Neural progenitor cell (in vitro differentiated cells): ENCODE results near the gene STPG4. TPM values are rescaled to one million over a fixed set of nuclear protein-coding genes. Genes with fewer than 3 reads are reported as not detected.

Experiments used
- DNase-seq: peaks from one replicate; pipeline ENCODE4 v3.0.0-alpha.2; 2016; ENCODE audit warnings: low spot score
- H2AFZ ChIP-seq: fragments of 200-600 bp; sonication (generic); replicated peaks from 2 replicates; pipeline ENCODE4 v1.6.1; 2016; ENCODE audit warnings: antibody characterized with exemption
- H3F3A ChIP-seq: fragments of 200-600 bp; sonication (generic); 2 replicates; pipeline ENCODE4 v1.6.1; 2016; ENCODE audit warnings: antibody characterized with exemption, low read depth
- H3K27ac ChIP-seq: fragments of 200-600 bp; sonication (generic); 2 replicates; pipeline ENCODE4 v1.5.1; 2016; ENCODE audit warnings: mild to moderate bottlenecking
- H3K27me3 ChIP-seq: fragments of 200-600 bp; sonication (generic); 2 replicates; pipeline ENCODE4 v1.6.1; 2016; ENCODE audit warnings: mild to moderate bottlenecking, moderate library complexity
- H3K36me3 ChIP-seq: fragments of 200-600 bp; sonication (generic); 2 replicates; pipeline ENCODE4 v1.5.1; 2016
- H3K4me1 ChIP-seq: fragments of 200-600 bp; sonication (generic); 2 replicates; pipeline ENCODE4 v1.6.1; 2016; ENCODE audit warnings: mixed run types
- H3K4me2 ChIP-seq: fragments of 200-600 bp; sonication (generic); 2 replicates; pipeline ENCODE4 v1.6.1; 2016
- H3K4me3 ChIP-seq: fragments of 200-600 bp; sonication (generic); 2 replicates; pipeline ENCODE4 v1.5.1; 2016
- H3K79me2 ChIP-seq: fragments of 200-600 bp; sonication (generic); 2 replicates; pipeline ENCODE4 v1.6.1; 2016; ENCODE audit warnings: low read depth
- H3K9ac ChIP-seq: fragments of 200-600 bp; sonication (generic); 2 replicates; pipeline ENCODE4 v1.6.1; 2016
- H3K9me3 ChIP-seq: fragments of 200-600 bp; sonication (generic); 2 replicates; pipeline ENCODE4 v1.5.1; 2016; ENCODE audit warnings: low read depth
- H4K20me1 ChIP-seq: fragments of 200-600 bp; sonication (generic); 2 replicates; pipeline ENCODE4 v1.6.1; 2016; ENCODE audit warnings: low read depth
- H3K27ac Mint-ChIP-seq: 3 replicates; pipeline ENCODE4 v1.8.0; 2021; ENCODE audit warnings: mixed read lengths
- H3K27me3 Mint-ChIP-seq: 2 replicates; pipeline ENCODE4 v1.8.0; 2022; ENCODE audit warnings: low read depth, mild to moderate bottlenecking, inconsistent platforms, moderate library complexity, mixed read lengths; ENCODE audit not compliant: insufficient read depth
- H3K36me3 Mint-ChIP-seq: 3 replicates; pipeline ENCODE4 v1.8.0; 2021; ENCODE audit warnings: mixed read lengths
- H3K4me1 Mint-ChIP-seq: 3 replicates; pipeline ENCODE4 v1.8.0; 2021; ENCODE audit warnings: mixed read lengths
- H3K4me3 Mint-ChIP-seq: 3 replicates; pipeline ENCODE4 v1.8.0; 2021; ENCODE audit warnings: mild to moderate bottlenecking, moderate library complexity, mixed read lengths
- H3K9me3 Mint-ChIP-seq: 3 replicates; pipeline ENCODE4 v1.8.0; 2020; ENCODE audit warnings: mixed read lengths
- EZH2 ChIP-seq: fragments of 200-600 bp; sonication (generic); IDR thresholded peaks from 2 replicates; pipeline ENCODE4 v1.6.1; 2017; ENCODE audit warnings: antibody characterized with exemption, mild to moderate bottlenecking, moderate library complexity
- EZH2phosphoT487 ChIP-seq: fragments of 200-600 bp; sonication (generic); IDR thresholded peaks from 2 replicates; pipeline ENCODE4 v1.6.1; 2017; ENCODE audit warnings: antibody characterized with exemption
- total RNA-seq: library from RNA; depleted of rRNA; stranded (reverse); fragments of >200 nt; gene quantifications from 2 replicates; pipeline ENCODE4 v1.2.3, GENCODE V29; 2015; ENCODE audit warnings: low replicate concordance
- TF ChIP-seq, protein P1 (sequence below): fragments of 200-600 bp; sonication (generic); IDR thresholded peaks from 2 replicates; pipeline ENCODE4 v1.5.1; 2017; ENCODE audit warnings: antibody characterized with exemption, mild to moderate bottlenecking

The STPG4 gene
- total RNA-seq, 1 donor from 2014 or later, result not detected

- no peaks in the 10 kb centered on the region for H3K36me3 ChIP-seq
- peaks cover under 1% of the 10 kb centered on the region for H3K9me3 Mint-ChIP-seq
- H3K79me2 ChIP-seq, result no peaks in the 10 kb centered on the region
- H3K4me3 ChIP-seq, result no peak overlapping the region
- no peak overlapping the region for H3K27ac Mint-ChIP-seq
- no peak for DNase-seq
- H3K27me3 Mint-ChIP-seq, result peaks cover 3% of the 10 kb centered on the region
- TF ChIP-seq EZH2, result no peak
- TF ChIP-seq EZH2phosphoT487, result no peak
- TF ChIP-seq, protein P1, sequence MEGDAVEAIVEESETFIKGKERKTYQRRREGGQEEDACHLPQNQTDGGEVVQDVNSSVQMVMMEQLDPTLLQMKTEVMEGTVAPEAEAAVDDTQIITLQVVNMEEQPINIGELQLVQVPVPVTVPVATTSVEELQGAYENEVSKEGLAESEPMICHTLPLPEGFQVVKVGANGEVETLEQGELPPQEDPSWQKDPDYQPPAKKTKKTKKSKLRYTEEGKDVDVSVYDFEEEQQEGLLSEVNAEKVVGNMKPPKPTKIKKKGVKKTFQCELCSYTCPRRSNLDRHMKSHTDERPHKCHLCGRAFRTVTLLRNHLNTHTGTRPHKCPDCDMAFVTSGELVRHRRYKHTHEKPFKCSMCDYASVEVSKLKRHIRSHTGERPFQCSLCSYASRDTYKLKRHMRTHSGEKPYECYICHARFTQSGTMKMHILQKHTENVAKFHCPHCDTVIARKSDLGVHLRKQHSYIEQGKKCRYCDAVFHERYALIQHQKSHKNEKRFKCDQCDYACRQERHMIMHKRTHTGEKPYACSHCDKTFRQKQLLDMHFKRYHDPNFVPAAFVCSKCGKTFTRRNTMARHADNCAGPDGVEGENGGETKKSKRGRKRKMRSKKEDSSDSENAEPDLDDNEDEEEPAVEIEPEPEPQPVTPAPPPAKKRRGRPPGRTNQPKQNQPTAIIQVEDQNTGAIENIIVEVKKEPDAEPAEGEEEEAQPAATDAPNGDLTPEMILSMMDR, result no peak
- H3K4me2 ChIP-seq, result no peak overlapping the region
- H3K36me3 Mint-ChIP-seq, result no peaks in the 10 kb centered on the region
- peaks cover 31% of the 10 kb centered on the region for H3K4me1 Mint-ChIP-seq
- H3K4me1 ChIP-seq, result no peaks in the 10 kb centered on the region
- H3K4me3 Mint-ChIP-seq, result no peak overlapping the region
- H3K9ac ChIP-seq, result no peak overlapping the region
- H2AFZ ChIP-seq, result no peak overlapping the region
- H3K27ac ChIP-seq, result no peak overlapping the region
- no peaks in the 10 kb centered on the region for H3F3A ChIP-seq
- no peaks in the 10 kb centered on the region for H4K20me1 ChIP-seq
- H3K9me3 ChIP-seq, result no peaks in the 10 kb centered on the region
- H3K27me3 ChIP-seq, result no peaks in the 10 kb centered on the region
These were observed 59.6 kb downstream of the STPG4 start for GRCh38 chr2:47095349-47096020.

DNA sequence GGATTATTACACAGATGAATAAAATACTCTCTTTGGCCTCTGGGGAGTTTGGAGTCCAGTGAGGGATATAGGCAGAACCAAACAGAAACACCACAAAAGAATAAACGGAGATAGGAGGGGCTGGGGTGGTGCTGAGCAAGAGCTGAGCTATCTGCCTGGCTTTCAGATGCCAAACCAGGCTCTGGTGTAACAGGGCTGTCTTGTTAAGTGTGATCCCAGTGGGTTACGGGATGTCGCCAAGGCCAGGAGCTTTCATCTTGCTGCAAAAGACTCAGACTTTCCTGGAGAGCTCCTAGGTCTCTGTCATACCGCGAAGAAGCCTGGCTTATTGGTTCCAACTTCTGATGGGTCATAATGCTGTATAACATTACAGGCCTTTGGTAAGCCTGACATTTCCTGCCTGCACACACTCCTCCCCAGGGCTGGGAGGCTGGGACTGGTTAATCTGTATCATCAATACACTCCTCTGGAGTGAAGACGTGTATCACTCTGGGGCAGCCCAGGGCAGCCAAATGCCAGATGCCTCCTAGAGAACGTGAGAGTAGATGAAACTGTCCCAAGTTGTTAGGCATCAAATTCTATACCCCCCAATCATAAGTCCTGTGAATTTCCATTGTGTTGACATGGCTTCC lies 60.5 kb downstream of the STPG4 start:
- H3K27ac ChIP-seq, result no peak overlapping the region
- peaks cover 3% of the 10 kb centered on the region for H3K27me3 Mint-ChIP-seq
- no peak for DNase-seq
- no peaks in the 10 kb centered on the region for H3K27me3 ChIP-seq
- H3K9me3 ChIP-seq, result no peaks in the 10 kb centered on the region
- peaks cover 31% of the 10 kb centered on the region for H3K4me1 Mint-ChIP-seq
- H3K79me2 ChIP-seq, result no peaks in the 10 kb centered on the region
- no peak overlapping the region for H3K4me3 ChIP-seq
- H3K36me3 ChIP-seq, result no peaks in the 10 kb centered on the region
- no peaks in the 10 kb centered on the region for H4K20me1 ChIP-seq
- no peaks in the 10 kb centered on the region for H3K4me1 ChIP-seq
- TF ChIP-seq EZH2 (no peak), EZH2phosphoT487 (no peak)
- TF ChIP-seq, protein P1, result no peak
- no peaks in the 10 kb centered on the region for H3F3A ChIP-seq
- no peak overlapping the region for H3K4me3 Mint-ChIP-seq
- no peak overlapping the region for H3K4me2 ChIP-seq
- no peaks in the 10 kb centered on the region for H3K36me3 Mint-ChIP-seq
- H3K9ac ChIP-seq, result no peak overlapping the region
- no peak overlapping the region for H3K27ac Mint-ChIP-seq
- no peaks in the 10 kb centered on the region for H3K9me3 Mint-ChIP-seq
- H2AFZ ChIP-seq, result no peak overlapping the region

DNA sequence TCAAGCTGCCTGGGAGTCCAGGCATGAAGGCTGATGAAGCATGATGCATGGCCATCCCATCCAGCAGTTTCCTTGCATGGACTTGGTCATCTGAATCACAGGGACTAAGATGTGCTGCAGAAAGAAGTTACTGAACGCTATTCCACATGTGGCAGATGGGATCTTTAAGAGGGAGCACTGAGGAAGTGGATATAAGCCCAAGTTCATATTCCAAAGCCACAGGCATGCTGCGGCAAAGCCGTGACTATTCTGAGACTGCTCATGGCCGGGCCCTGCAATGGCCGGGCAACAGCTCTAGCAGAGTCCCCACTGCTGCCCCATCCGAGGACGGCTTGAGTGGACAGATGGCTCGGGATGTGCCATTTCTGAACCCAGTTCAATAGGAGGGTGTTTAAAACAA lies 61.5 kb downstream of the STPG4 start:
- H3K36me3 ChIP-seq, result no peaks in the 10 kb centered on the region
- H3K9me3 Mint-ChIP-seq, result no peaks in the 10 kb centered on the region
- TF ChIP-seq EZH2, result no peak
- TF ChIP-seq EZH2phosphoT487, result no peak
- TF ChIP-seq, protein P1, result no peak

More for the DNA sequence above, 61.5 kb downstream of the STPG4 start:
- Mint-ChIP-seq H3K27ac (no peak overlapping the region), H3K4me3 (no peak overlapping the region), H3K36me3 (no peaks in the 10 kb centered on the region), H3K4me1 (peaks cover 33% of the 10 kb centered on the region), H3K27me3 (peaks cover 1% of the 10 kb centered on the region)
- Histone ChIP-seq H4K20me1 (no peaks in the 10 kb centered on the region), H3K4me2 (no peak overlapping the region), H3K4me1 (no peaks in the 10 kb centered on the region), H2AFZ (no peak overlapping the region), H3K9ac (no peak overlapping the region), H3K9me3 (no peaks in the 10 kb centered on the region), H3K27ac (no peak overlapping the region), H3K79me2 (no peaks in the 10 kb centered on the region), H3K4me3 (no peak overlapping the region), H3K27me3 (no peaks in the 10 kb centered on the region), H3F3A (no peaks in the 10 kb centered on the region)
- DNase-seq, result no peak
